Kidney (tissue), 14 donors: ENCODE results near the gene TNS3. TPM values are rescaled to one million over a fixed set of nuclear protein-coding genes. Genes with fewer than 3 reads are reported as not detected.

ENCODE experiments used
- DNase-seq, 5 donors: peaks; one replicate each; pipeline ENCODE4 v3.0.0-alpha.2; 2013 to 2020
- FAIRE-seq: peaks from 2 replicates; lab custom pipeline; 2012; peaks lifted over from hg19 to GRCh38; lab: Jason Lieb, UNC
- H3K27ac ChIP-seq, 2 donors: one replicate each; pipeline ENCODE4 v1.7.0; 2013; ENCODE audit warnings: low read depth in 2 of 2, low read length in 2 of 2, inconsistent platforms in 1 of 2
- H3K27me3 ChIP-seq: one replicate; pipeline ENCODE4 v1.7.1; 2013; ENCODE audit warnings: low read length, inconsistent platforms; ENCODE audit not compliant: control insufficient read depth, insufficient read depth
- H3K36me3 ChIP-seq, 3 donors: one replicate each; pipeline versions ENCODE4 v1.7.0 to v1.7.1; 2013; ENCODE audit warnings: low read length in 3 of 3, control low read depth in 1 of 3, inconsistent platforms in 1 of 3; ENCODE audit not compliant: insufficient read depth in 3 of 3, control insufficient read depth in 2 of 3
- H3K4me1 ChIP-seq, 3 donors: one replicate each; pipeline versions ENCODE4 v1.7.0 to v1.7.1; 2013; ENCODE audit warnings: low read length in 3 of 3, inconsistent platforms in 1 of 3, low read depth in 1 of 3; ENCODE audit not compliant: control insufficient read depth in 2 of 3, insufficient read depth in 2 of 3
- H3K4me3 ChIP-seq, 3 donors: one replicate each; pipeline versions ENCODE4 v1.7.0 to v1.8.1; 2013; ENCODE audit warnings: low read length in 3 of 3, control low read depth in 1 of 3, inconsistent platforms in 1 of 3
- H3K9ac ChIP-seq, 3 donors: one replicate each; pipeline versions ENCODE4 v1.7.0 to v1.7.1; 2013; ENCODE audit warnings: low read length in 3 of 3, control low read depth in 1 of 3, inconsistent platforms in 1 of 3
- H3K9me3 ChIP-seq, 3 donors: one replicate each; pipeline versions ENCODE4 v1.7.0 to v1.7.1; 2013; ENCODE audit warnings: low read length in 3 of 3, control low read depth in 1 of 3, inconsistent platforms in 1 of 3; ENCODE audit not compliant: control insufficient read depth in 2 of 3, insufficient read depth in 1 of 3
- intact Hi-C: fragments of 100-400 bp; cut with DNase I; formaldehyde crosslinking; loops from one replicate; pipeline ENCODE4 v1.11.1; 2022
- polyA plus RNA-seq: library from polyadenylated mRNA; stranded (reverse); fragments of 350-450 nt; fragmentation: Illumina TruSeq; extraction: RNeasy Lipid Tissue Mini Kit (QIAGEN cat#74804); gene quantifications from one replicate; pipeline ENCODE4 v1.2.3, GENCODE V29; 2014; ENCODE audit warnings: low read depth, low replicate concordance; ENCODE audit not compliant: insufficient read depth
- total RNA-seq: library from RNA; stranded (reverse); fragmentation: NEBNext Ultra II Directional; extraction: Animal tissue kit (Norgen Biotek cat#: 25700); gene quantifications from one replicate; pipeline ENCODE4 v1.2.1, GENCODE V29; 2021
- TF ChIP-seq, protein P1 (sequence below): IDR thresholded peaks from 3 replicates; pipeline ENCODE4 v1.5.1; 2012; ENCODE audit warnings: mild to moderate bottlenecking, moderate library complexity, borderline replicate concordance; ENCODE audit not compliant: insufficient read depth; ENCODE audit errors: extremely low read depth
- donor health status: control.
- donor health status: control.
- donor health status: control.
- donor health status: control.
- donor health status: control.
- donor health status: DM: yes; HTN: yes; CAD: no.
- donor health status: Normal renal cell carcinoma (clear cell type).

TNS3 gene
- total and polyA plus RNA-seq, 2 donors from 2014 or later, result 38.4 to 198 TPM

GRCh38 chr7:47557317-47557693, 24.6 kb downstream of the TNS3 start:
- Histone ChIP-seq H3K27me3 (no peaks in the 10 kb centered on the region), H3K4me3 (no peak overlapping the region), H3K9ac (no peak overlapping the region), H3K27ac (no peak overlapping the region), H3K36me3 (peaks cover 0 to 2% (median 0%) of the 10 kb centered on the region in 3 donors), H3K9me3 (no peaks in the 10 kb centered on the region), H3K4me1 (peaks cover 8 to 22% (median 21%) of the 10 kb centered on the region in 3 donors)
- DNase-seq, result no peak
- intact Hi-C loops, result no loop called here
- TF ChIP-seq, protein P1, sequence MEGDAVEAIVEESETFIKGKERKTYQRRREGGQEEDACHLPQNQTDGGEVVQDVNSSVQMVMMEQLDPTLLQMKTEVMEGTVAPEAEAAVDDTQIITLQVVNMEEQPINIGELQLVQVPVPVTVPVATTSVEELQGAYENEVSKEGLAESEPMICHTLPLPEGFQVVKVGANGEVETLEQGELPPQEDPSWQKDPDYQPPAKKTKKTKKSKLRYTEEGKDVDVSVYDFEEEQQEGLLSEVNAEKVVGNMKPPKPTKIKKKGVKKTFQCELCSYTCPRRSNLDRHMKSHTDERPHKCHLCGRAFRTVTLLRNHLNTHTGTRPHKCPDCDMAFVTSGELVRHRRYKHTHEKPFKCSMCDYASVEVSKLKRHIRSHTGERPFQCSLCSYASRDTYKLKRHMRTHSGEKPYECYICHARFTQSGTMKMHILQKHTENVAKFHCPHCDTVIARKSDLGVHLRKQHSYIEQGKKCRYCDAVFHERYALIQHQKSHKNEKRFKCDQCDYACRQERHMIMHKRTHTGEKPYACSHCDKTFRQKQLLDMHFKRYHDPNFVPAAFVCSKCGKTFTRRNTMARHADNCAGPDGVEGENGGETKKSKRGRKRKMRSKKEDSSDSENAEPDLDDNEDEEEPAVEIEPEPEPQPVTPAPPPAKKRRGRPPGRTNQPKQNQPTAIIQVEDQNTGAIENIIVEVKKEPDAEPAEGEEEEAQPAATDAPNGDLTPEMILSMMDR, result no peak
- FAIRE-seq, result no peak

GRCh38 chr7:47556511-47557180, 25.3 kb downstream of the TNS3 start:
- Histone ChIP-seq H3K4me3 (no peak overlapping the region), H3K27me3 (no peaks in the 10 kb centered on the region), H3K9ac (no peak overlapping the region), H3K36me3 (peaks cover 0 to 2% (median 0%) of the 10 kb centered on the region in 3 donors), H3K9me3 (no peaks in the 10 kb centered on the region), H3K4me1 (peaks cover 8 to 29% (median 19%) of the 10 kb centered on the region in 3 donors), H3K27ac (peak overlapping the region in 1 of 2 donors; percentile 19)
- TF ChIP-seq, protein P1, result no peak
- DNase-seq (no peak), FAIRE-seq (no peak)
- intact Hi-C loops, result no loop called here

- no peak for FAIRE-seq
- Histone ChIP-seq H3K9ac (no peak overlapping the region), H3K27me3 (no peaks in the 10 kb centered on the region), H3K36me3 (no peaks in the 10 kb centered on the region), H3K4me1 (peaks cover 10 to 29% (median 24%) of the 10 kb centered on the region in 3 donors), H3K27ac (peak overlapping the region in 1 of 2 donors; percentile 67), H3K4me3 (no peak overlapping the region), H3K9me3 (no peaks in the 10 kb centered on the region)
- no peak for DNase-seq
- TF ChIP-seq, protein P1, result no peak
- intact Hi-C loops, result no loop called here
Measured at GRCh38 chr7:47553309-47553708, 28.6 kb downstream of the TNS3 start.
